Heart right ventricle (tissue), 16 donors: ENCODE measurements around the gene FXR1. TPM values are rescaled to one million over a fixed set of nuclear protein-coding genes. Genes with fewer than 3 reads are reported as not detected.

Experiments used
- ATAC-seq, 8 donors: fragments of 200-7000 bp; cut with Tn5 transposase; one replicate each; pipeline ENCODE4 v1.9.1; 2020; ENCODE audit warnings: mild to moderate bottlenecking in 8 of 8, moderate library complexity in 8 of 8, moderate number of reproducible peaks in 1 of 8
- DNase-seq, 2 donors: peaks; one replicate each; pipeline ENCODE4 v3.0.0-alpha.2; 2020
- H3K27ac ChIP-seq, 10 donors: fragments of 200-600 bp; sonication (generic) in 2 of 10; one replicate each; pipeline versions ENCODE4 v1.5.0 to v1.8.0; 2020 to 2022; ENCODE audit warnings: mild to moderate bottlenecking in 3 of 10
- H3K27me3 ChIP-seq, 7 donors: fragments of 200-600 bp; one replicate each; pipeline ENCODE4 v1.8.0; 2021 to 2022; ENCODE audit warnings: mild to moderate bottlenecking in 2 of 7
- H3K36me3 ChIP-seq, 9 donors: fragments of 200-600 bp; sonication (generic) in 1 of 9; one replicate each; pipeline versions ENCODE4 v1.5.0 to v1.8.0; 2020 to 2022; ENCODE audit warnings: mild to moderate bottlenecking in 2 of 9
- H3K4me1 ChIP-seq, 9 donors: fragments of 200-600 bp; sonication (generic) in 1 of 9; one replicate each; pipeline versions ENCODE4 v1.5.0 to v1.8.0; 2020 to 2022; ENCODE audit warnings: mild to moderate bottlenecking in 4 of 9
- H3K4me3 ChIP-seq, 10 donors: fragments of 200-600 bp; sonication (generic) in 2 of 10; one replicate each; pipeline versions ENCODE4 v1.5.0 to v1.8.0; 2020 to 2022; ENCODE audit warnings: mild to moderate bottlenecking in 7 of 10, moderate library complexity in 2 of 10
- H3K9me3 ChIP-seq, 11 donors: fragments of 200-600 bp in 10 of 11; sonication (generic) in 2 of 11; one replicate each; pipeline versions ENCODE4 v1.5.0 to v1.8.0; 2013 to 2022; ENCODE audit warnings: mild to moderate bottlenecking in 2 of 11, control low read depth in 1 of 11, moderate library complexity in 1 of 11
- CTCF ChIP-seq, 9 donors: fragments of 200-600 bp; sonication (generic) in 2 of 9; IDR thresholded peaks; one replicate each; pipeline versions ENCODE4 v1.5.0 to v1.8.0; 2021 to 2022; ENCODE audit warnings: antibody characterized with exemption in 9 of 9, mild to moderate bottlenecking in 5 of 9, moderate library complexity in 1 of 9
- WGBS, 2 donors: extraction: QIAGEN DNeasy Blood & Tissue Kit; methylation state at CpG; one replicate each; pipeline ENCODE4 v1.1.7; 2013; ENCODE audit warnings: inconsistent platforms in 1 of 2; 5-methylcytosine and 5-hydroxymethylcytosine counted together
- intact Hi-C, 10 donors: fragments of 100-400 bp; cut with DNase I; formaldehyde crosslinking; loops; one replicate each; pipeline versions ENCODE4 v1.11.1 to v1.14.2; 2022
- polyA plus RNA-seq, 2 donors: library from polyadenylated mRNA; stranded (reverse); fragments of 200-250 nt; gene quantifications; one replicate each; pipeline ENCODE4 v1.2.3, GENCODE V29; 2013
- total RNA-seq, 10 donors: library from RNA; stranded (reverse); fragmentation: NEBNext Ultra II Directional in 3 of 10; extraction: Animal tissue kit (Norgen Biotek cat#: 25700) in 3 of 10; gene quantifications; one replicate each; pipeline versions ENCODE4 v1.2.1 to v1.2.4, GENCODE V29; 2021 to 2023
- donor health status: Arrhythmogenic right ventricular cardiomyopathy.
- donor health status: ischemic (EF 13 %, LVEDD 7.1; RV severe dilation, severe dysfunction).
- donor health status: healthy with polysubstance abuse.
- donor health status: DM: no; HTN: yes; CAD: no.
- donor health status: DM: no; HTN: no; CAD: no.
- donor health status: ischemic (EF 25% LVEDD 6.9; RV normal size, moderate dysfunction).
- donor health status: ischemic (EF 25% LVEDD 5.7; RV mildly dilated, moderate dysfunction).
- donor health status: healthy.
- donor health status: DM: yes; HTN: yes; CAD: no.
- donor health status: Ischemic cardiomyopathy.
- donor health status: ischemic (EF 35%, LVEDD 5.7; RV mildly dilated, moderate dysfunction).
- donor health status: nonischemic (EF 11% LVEDD 7.7; RV severe dilation, severe dysfunction).
- donor health status: DM: yes; HTN: yes; CAD: no.
- donor health status: PGD.
- donor health status: ischemic (EF 29% LVEDD 5.4; RV normal size, mild dysfunction).
- donor health status: nonischemic (EF 23%, LVEDD 6.1; RV moderate dilation, normal function).

FXR1 gene
- total and polyA plus RNA-seq, 12 donors, result 69.6 to 314 (median 268) TPM

DNA sequence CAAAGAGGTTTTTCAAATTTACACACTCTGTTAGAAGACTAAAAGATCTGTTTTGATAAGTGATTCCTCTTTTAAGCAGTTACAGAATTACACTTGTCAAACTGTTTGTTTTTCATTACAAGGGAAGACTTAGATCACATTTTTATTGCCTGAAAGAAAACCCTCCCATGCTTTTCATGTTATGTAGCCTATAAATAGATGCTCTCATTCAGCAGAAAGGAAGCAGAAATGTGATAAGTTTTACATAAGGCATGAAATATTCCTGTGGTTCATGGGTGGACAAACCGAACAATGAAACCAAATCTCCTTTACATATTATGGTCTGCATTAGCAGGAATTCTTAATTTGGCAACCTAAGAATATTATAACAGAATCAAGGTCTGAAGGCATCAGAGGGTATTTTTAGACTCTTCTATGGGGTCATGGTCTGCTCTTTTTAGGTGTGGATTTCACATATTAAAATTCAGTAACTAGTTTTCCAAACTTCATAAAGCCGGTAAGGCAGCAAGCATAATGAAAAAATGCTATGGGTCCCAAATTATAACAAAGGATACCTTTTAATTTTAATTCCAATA is 37.3 kb upstream of the FXR1 start:
- Histone ChIP-seq H3K27me3 (peaks cover 0 to 4% (median 0%) of the 10 kb centered on the region in 7 donors), H3K4me1 (peaks cover 0 to 20% (median 10%) of the 10 kb centered on the region in 9 donors), H3K9me3 (no peaks in the 10 kb centered on the region), H3K4me3 (no peak overlapping the region), H3K27ac (no peak overlapping the region), H3K36me3 (no peaks in the 10 kb centered on the region)
- 37 to 54% methylated on average over 2 of the region's 2 CpGs for WGBS, 2 donors
- intact Hi-C loops, result no loop called here
- DNase-seq (no peak), ATAC-seq (no peak)
- TF ChIP-seq CTCF (IDR thresholded peaks at IDR 0.05), result no peak

DNA sequence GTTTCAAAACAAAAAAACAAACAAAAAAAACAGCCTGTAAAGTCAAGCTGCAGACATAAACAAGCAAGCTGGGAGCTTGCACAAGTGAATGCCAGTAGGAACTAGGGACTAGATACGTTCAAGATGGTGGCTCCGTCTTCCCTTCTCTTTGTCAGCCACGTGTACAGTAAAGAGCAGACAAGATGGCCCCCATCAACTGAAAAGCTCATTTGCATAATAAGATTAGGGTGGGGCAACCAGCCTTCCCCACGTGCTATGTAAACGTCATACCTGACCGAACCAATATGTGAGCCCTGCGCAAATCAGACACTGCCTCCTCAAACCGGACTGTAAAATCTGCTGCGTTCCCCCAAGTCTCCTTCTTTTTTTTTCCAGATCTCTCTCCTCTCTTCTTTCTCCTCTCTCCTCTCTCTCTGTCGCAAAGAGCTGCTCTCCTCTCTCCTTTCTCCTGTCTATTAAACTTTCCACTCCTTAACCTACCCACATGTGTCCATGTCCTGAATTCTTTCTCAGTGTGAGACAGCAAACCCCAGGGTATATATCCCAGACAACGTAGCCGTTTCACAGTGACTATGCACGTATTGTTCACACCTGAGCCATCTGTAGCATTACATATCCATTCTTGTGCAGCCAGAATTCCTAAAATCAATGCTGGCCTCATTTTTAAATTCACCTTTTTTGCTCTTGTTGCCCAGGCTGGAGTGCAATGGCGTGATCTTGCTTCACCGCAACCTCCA is 31.2 kb upstream of the FXR1 start:
- intact Hi-C loops, result loop anchor here in 1 of 10 donors (10.0 kb wide), 1 partner anchor 294 kb away; no protein-coding TSS in a partner anchor
- no peak for TF ChIP-seq CTCF (IDR thresholded peaks at IDR 0.05)
- no peak for ATAC-seq
- Histone ChIP-seq H3K36me3 (no peaks in the 10 kb centered on the region), H3K27ac (no peak overlapping the region), H3K4me1 (no peaks in the 10 kb centered on the region), H3K27me3 (no peaks in the 10 kb centered on the region), H3K9me3 (no peaks in the 10 kb centered on the region), H3K4me3 (no peak overlapping the region)
- DNase-seq, result no peak
- 82 to 86% methylated on average over 15 of the region's 15 CpGs for WGBS, 2 donors

- Histone ChIP-seq H3K4me1 (no peaks in the 10 kb centered on the region), H3K27me3 (no peaks in the 10 kb centered on the region), H3K36me3 (no peaks in the 10 kb centered on the region), H3K9me3 (no peaks in the 10 kb centered on the region), H3K27ac (no peak overlapping the region), H3K4me3 (no peak overlapping the region)
- WGBS, 2 donors, result 78 to 79% methylated on average over 4 of the region's 4 CpGs
- TF ChIP-seq CTCF (IDR thresholded peaks at IDR 0.05), result no peak
- intact Hi-C loops, result loop anchor here in 1 of 10 donors (10.0 kb wide), 1 partner anchor 293 kb away; no protein-coding TSS in a partner anchor
- ATAC-seq, result no peak
- no peak for DNase-seq
Observed at GRCh38 chr3:180882115-180882514, 30.4 kb upstream of the FXR1 start.

DNA sequence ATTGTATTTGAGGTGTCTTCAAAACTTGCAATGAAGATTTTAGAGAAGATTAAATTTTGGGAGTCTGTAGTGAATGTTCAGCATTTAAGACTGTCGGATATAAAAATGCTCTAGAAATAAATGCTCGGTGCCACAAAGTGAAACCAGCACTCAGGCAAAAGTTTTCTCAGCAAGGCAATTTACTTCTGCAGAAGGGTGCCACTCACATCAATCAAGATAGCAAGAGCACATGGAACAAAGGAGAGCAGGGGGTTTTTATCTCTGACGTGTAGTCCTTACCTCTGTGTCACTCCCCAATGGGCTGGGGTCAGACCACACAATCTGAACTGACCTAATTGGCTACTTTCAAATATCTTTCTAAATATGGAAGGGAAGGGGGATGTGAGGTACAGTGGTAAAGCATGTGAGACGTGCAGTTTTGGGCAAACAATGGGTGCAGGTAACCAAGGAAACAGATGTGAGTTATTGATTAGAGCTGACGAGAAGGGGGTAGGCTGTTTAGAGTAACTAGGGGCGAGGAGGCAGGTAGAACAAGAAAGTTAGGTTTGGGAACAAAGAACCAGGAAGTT is 23.4 kb upstream of the FXR1 start:
- no peak for TF ChIP-seq CTCF (IDR thresholded peaks at IDR 0.05)
- intact Hi-C loops, result loop anchor here in 2 of 10 donors (5.0 to 10.0 kb wide), 2 partner anchors 286 to 1703 kb away; no protein-coding TSS in a partner anchor

More for the DNA sequence above, 23.4 kb upstream of the FXR1 start:
- Histone ChIP-seq H3K4me1 (no peaks in the 10 kb centered on the region), H3K36me3 (no peaks in the 10 kb centered on the region), H3K9me3 (peaks cover 0 to 26% (median 16%) of the 10 kb centered on the region in 11 donors), H3K27ac (no peak overlapping the region), H3K4me3 (no peak overlapping the region), H3K27me3 (no peaks in the 10 kb centered on the region)
- 77% methylated on average over 6 of the region's 6 CpGs for WGBS, 2 donors
- DNase-seq, result no peak
- ATAC-seq, result no peak
